Neuronal stem cell (in vitro differentiated cells): ENCODE results near the gene KIF26B.

ENCODE experiments used
- DNase-seq: peaks from one replicate; pipeline ENCODE4 v3.0.0-alpha.2; 2013; ENCODE audit warnings: low spot score
- H2AFZ ChIP-seq: one replicate; pipeline ENCODE4 v1.6.1; 2013; ENCODE audit warnings: mild to moderate bottlenecking, low read length, inconsistent platforms
- H2AK5ac ChIP-seq: 2 replicates; pipeline ENCODE4 v1.6.1; 2013; ENCODE audit warnings: low read depth, mild to moderate bottlenecking, inconsistent platforms, low read length, moderate library complexity, mixed read lengths
- H2BK120ac ChIP-seq: 2 replicates; pipeline ENCODE4 v1.6.1; 2013; ENCODE audit warnings: low read depth, mild to moderate bottlenecking, inconsistent platforms, low read length, moderate library complexity, mixed read lengths
- H2BK12ac ChIP-seq: one replicate; pipeline ENCODE4 v1.6.1; 2013; ENCODE audit warnings: low read length, inconsistent platforms
- H2BK15ac ChIP-seq: 2 replicates; pipeline ENCODE4 v1.6.1; 2013; ENCODE audit warnings: mild to moderate bottlenecking, low read length, inconsistent platforms, mixed read lengths
- H2BK5ac ChIP-seq: one replicate; pipeline ENCODE4 v1.6.1; 2013; ENCODE audit warnings: inconsistent platforms, mild to moderate bottlenecking, low read length, moderate library complexity
- H3K14ac ChIP-seq: one replicate; pipeline ENCODE4 v1.6.1; 2013; ENCODE audit warnings: low read length, inconsistent platforms
- H3K18ac ChIP-seq: 2 replicates; pipeline ENCODE4 v1.6.1; 2013; ENCODE audit warnings: low read length, inconsistent platforms
- H3K23ac ChIP-seq: 2 replicates; pipeline ENCODE4 v1.6.1; 2013; ENCODE audit warnings: low read depth, mild to moderate bottlenecking, mixed read lengths, low read length, inconsistent platforms; ENCODE audit not compliant: poor library complexity
- H3K27ac ChIP-seq: replicated peaks from 3 replicates; pipeline ENCODE4 v1.5.1; 2013; ENCODE audit warnings: low read length, inconsistent platforms
- H3K27me3 ChIP-seq, 3 experiments: 2 replicates each; pipeline ENCODE4 v1.6.1; 2013; ENCODE audit warnings: low read length in 3 of 3, mild to moderate bottlenecking in 2 of 3, inconsistent platforms in 1 of 3, low read depth in 1 of 3, mixed read lengths in 1 of 3, moderate library complexity in 1 of 3; ENCODE audit not compliant: control insufficient read depth in 3 of 3, insufficient read depth in 3 of 3
- H3K36me3 ChIP-seq, 2 donors: replicated peaks in 1 of 2; 2 replicates each; pipeline ENCODE4 v1.6.1; 2013; ENCODE audit warnings: low read length in 2 of 2; ENCODE audit not compliant: control insufficient read depth in 2 of 2, insufficient read depth in 2 of 2
- H3K4ac ChIP-seq: 2 replicates; pipeline ENCODE4 v1.6.1; 2013; ENCODE audit warnings: inconsistent platforms, mild to moderate bottlenecking, low read length, moderate library complexity
- H3K4me1 ChIP-seq, 2 donors: 1 replicate in 1 of 2; 2 replicates in 1 of 2; pipeline ENCODE4 v1.6.1; 2013; ENCODE audit warnings: low read length in 2 of 2, low read depth in 1 of 2; ENCODE audit not compliant: control insufficient read depth in 2 of 2, insufficient read depth in 1 of 2
- H3K4me2 ChIP-seq: one replicate; pipeline ENCODE4 v1.6.1; 2013; ENCODE audit warnings: mild to moderate bottlenecking, low read length, inconsistent platforms; ENCODE audit not compliant: insufficient read depth, poor library complexity, severe bottlenecking
- H3K4me3 ChIP-seq, 2 donors: 2 replicates each; pipeline ENCODE4 v1.5.1; 2013; ENCODE audit warnings: low read length in 2 of 2, mild to moderate bottlenecking in 2 of 2, inconsistent platforms in 1 of 2, moderate library complexity in 1 of 2
- H3K79me1 ChIP-seq: one replicate; pipeline ENCODE4 v1.6.1; 2013; ENCODE audit warnings: low read depth, mild to moderate bottlenecking, inconsistent platforms, low read length, moderate library complexity
- H3K9ac ChIP-seq: one replicate; pipeline ENCODE4 v1.6.1; 2013; ENCODE audit warnings: mild to moderate bottlenecking, low read depth, low read length, inconsistent platforms; ENCODE audit not compliant: poor library complexity
- H3K9me3 ChIP-seq, 2 donors: replicated peaks in 1 of 2; 2 replicates each; pipeline versions ENCODE3 to v1.6.1; 2013; ENCODE audit warnings: low read length in 2 of 2, mild to moderate bottlenecking in 2 of 2, inconsistent platforms in 1 of 2, low read depth in 1 of 2, mixed read lengths in 1 of 2, moderate library complexity in 1 of 2; ENCODE audit not compliant: control insufficient read depth in 2 of 2, insufficient read depth in 1 of 2
- H4K8ac ChIP-seq: one replicate; pipeline ENCODE4 v1.6.1; 2013; ENCODE audit warnings: low read depth, mild to moderate bottlenecking, inconsistent platforms, low read length, moderate library complexity
- H4K91ac ChIP-seq: one replicate; pipeline ENCODE4 v1.6.1; 2013; ENCODE audit warnings: low read length, low read depth, mild to moderate bottlenecking, inconsistent platforms; ENCODE audit not compliant: poor library complexity
- WGBS, 2 donors: extraction: QIAGEN DNeasy Blood & Tissue Kit; methylation state at CpG; one replicate each; pipeline ENCODE4 v1.1.7; 2013; ENCODE audit warnings: missing lambda C conversion rate in 2 of 2, mixed read lengths in 1 of 2; ENCODE audit not compliant: insufficient read length in 2 of 2, insufficient replicate concordance in 1 of 2; ENCODE audit errors: extremely low coverage in 2 of 2; 5-methylcytosine and 5-hydroxymethylcytosine counted together

KIF26B gene

DNA sequence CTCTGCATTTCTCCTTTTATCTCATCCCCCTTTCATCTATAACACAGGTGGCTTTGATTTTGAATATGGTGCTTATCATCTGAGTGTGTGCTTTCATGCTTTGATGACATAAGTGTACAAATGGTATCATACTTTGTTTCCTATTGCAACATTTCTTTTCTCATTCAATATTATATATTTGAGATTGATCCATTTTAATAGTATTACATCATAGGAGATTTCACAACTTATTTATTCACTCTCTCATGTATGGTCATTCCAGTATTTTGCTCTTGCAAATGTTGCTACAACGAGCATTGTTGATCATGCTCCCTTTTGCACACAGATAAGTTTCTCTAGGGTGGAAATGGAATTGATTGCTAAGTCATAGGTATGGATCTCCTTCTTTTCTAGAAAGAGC, 302.8 kb downstream of the KIF26B start:
- Histone ChIP-seq H3K4me3 (no peak overlapping the region), H2BK5ac (no peak overlapping the region)

DNA sequence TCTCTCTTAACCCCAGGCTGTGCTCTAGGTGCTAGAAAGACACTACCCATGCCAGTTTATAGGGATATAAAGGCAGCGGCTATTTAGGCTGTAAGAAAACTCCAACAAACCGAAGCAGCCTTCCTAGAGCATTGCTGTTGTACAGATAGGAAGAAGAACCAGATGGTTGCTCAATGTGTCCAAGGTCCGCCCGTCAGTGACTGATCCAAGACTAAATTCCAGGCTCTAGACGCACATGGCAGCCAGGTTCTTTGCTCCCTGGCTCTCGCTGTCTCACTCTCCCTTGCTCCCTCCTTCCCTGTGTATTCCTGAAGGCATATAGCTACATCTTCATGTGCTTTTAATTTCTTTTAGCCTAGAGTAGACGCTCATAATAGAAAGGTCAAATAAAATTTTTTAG, 303.4 kb downstream of the KIF26B start:
- H3K36me3 ChIP-seq: no peaks in the 10 kb centered on the region
- H3K27ac ChIP-seq: no peak overlapping the region
- H3K27me3 ChIP-seq: no peaks in the 10 kb centered on the region
- H2BK12ac ChIP-seq: no peak overlapping the region
- no peak overlapping the region for H3K14ac ChIP-seq
- no peak overlapping the region for H2BK5ac ChIP-seq
- no peak overlapping the region for H4K8ac ChIP-seq
- no peaks in the 10 kb centered on the region for H3K79me1 ChIP-seq
- no peak overlapping the region for H2BK15ac ChIP-seq
- no peak overlapping the region for H3K23ac ChIP-seq
- H2AK5ac ChIP-seq: no peak overlapping the region
- no peak overlapping the region for H3K4me2 ChIP-seq
- no peak overlapping the region for H4K91ac ChIP-seq
- peaks cover 0 to 4% of the 10 kb centered on the region in 2 donors for H3K9me3 ChIP-seq
- no peak overlapping the region for H3K9ac ChIP-seq
- peaks cover 0 to 2% of the 10 kb centered on the region in 2 donors for H3K4me1 ChIP-seq
- no peak for DNase-seq
- no peak overlapping the region for H2AFZ ChIP-seq
- no peak overlapping the region for H3K4me3 ChIP-seq
- no peak overlapping the region for H2BK120ac ChIP-seq
- no CpG with 5 or more reads among the region's 7 CpGs for WGBS, 2 donors
- H3K4ac ChIP-seq: no peak overlapping the region
- H3K18ac ChIP-seq: no peak overlapping the region

More for the DNA sequence above, 302.8 kb downstream of the KIF26B start:
- H2BK120ac ChIP-seq: no peak overlapping the region
- H4K8ac ChIP-seq: no peak overlapping the region
- no peak overlapping the region for H3K9ac ChIP-seq
- no peak overlapping the region for H4K91ac ChIP-seq
- no peak overlapping the region for H3K18ac ChIP-seq
- H3K36me3 ChIP-seq: no peaks in the 10 kb centered on the region
- no peaks in the 10 kb centered on the region for H3K27me3 ChIP-seq
- H3K27ac ChIP-seq: no peak overlapping the region
- peaks cover 0 to 5% of the 10 kb centered on the region in 2 donors for H3K9me3 ChIP-seq
- no peak overlapping the region for H3K4me2 ChIP-seq
- H3K4me1 ChIP-seq: peaks cover 0 to 2% of the 10 kb centered on the region in 2 donors
- no peak overlapping the region for H2AK5ac ChIP-seq
- H3K79me1 ChIP-seq: no peaks in the 10 kb centered on the region
- H3K23ac ChIP-seq: no peak overlapping the region
- WGBS, 2 donors: no CpG with 5 or more reads among the region's 1 CpG
- H2AFZ ChIP-seq: no peak overlapping the region
- no peak overlapping the region for H3K14ac ChIP-seq
- no peak overlapping the region for H2BK12ac ChIP-seq
- H2BK15ac ChIP-seq: no peak overlapping the region
- DNase-seq: no peak
- no peak overlapping the region for H3K4ac ChIP-seq

DNA sequence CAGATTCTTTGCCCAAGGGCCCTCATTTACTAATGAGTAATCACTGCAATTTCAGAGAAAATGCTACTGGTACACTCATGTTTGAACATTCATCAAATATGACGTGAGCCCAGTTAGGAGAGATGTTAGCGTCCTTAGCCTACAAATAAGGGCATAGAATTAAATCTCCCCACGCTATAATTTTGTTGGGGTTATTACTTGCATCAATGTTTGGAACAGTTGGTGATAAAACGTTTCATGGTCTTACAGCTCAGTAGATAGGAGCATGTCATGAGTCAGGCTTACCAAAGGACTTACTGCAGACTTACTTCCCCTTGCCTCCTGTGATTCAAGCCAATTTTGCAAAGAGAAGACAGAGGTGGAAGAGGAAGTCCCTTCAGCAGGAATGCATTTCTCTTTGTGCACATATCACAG, 304.0 kb downstream of the KIF26B start:
- no peak overlapping the region for H3K18ac ChIP-seq

DNA sequence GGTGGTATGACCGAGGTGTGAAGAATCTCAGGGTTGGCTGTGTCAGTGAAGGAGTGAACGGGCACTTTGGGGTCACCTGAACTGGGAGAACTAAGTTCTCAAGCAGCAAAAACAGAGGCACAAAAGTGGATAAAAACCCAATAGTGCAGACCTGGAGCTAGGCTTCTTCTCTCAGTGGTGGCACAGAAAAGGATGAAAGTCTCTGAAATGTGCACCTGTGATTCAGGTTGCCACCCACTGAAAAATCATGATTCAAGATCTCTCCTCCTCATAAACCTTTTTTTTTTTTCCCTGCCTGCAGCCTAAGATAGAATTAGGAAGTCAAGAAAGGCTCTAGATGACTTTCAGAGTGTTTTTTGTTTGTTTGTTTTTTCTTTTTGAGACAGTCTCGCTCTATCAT, 304.8 kb downstream of the KIF26B start:
- Histone ChIP-seq H2AFZ (no peak overlapping the region), H3K4ac (no peak overlapping the region), H4K91ac (no peak overlapping the region), H3K14ac (no peak overlapping the region), H3K9ac (no peak overlapping the region), H3K4me1 (peaks cover 0 to 2% of the 10 kb centered on the region in 2 donors), H3K4me2 (no peak overlapping the region), H3K27ac (no peak overlapping the region), H2BK5ac (no peak overlapping the region), H3K4me3 (no peak overlapping the region), H2BK120ac (no peak overlapping the region), H3K23ac (no peak overlapping the region), H3K18ac (no peak overlapping the region), H3K79me1 (no peaks in the 10 kb centered on the region), H4K8ac (no peak overlapping the region), H2BK15ac (no peak overlapping the region), H3K27me3 (no peaks in the 10 kb centered on the region), H3K9me3 (no peaks in the 10 kb centered on the region), H2BK12ac (no peak overlapping the region), H3K36me3 (no peaks in the 10 kb centered on the region), H2AK5ac (no peak overlapping the region)
- WGBS, 2 donors: no CpG with 5 or more reads among the region's 3 CpGs
- DNase-seq: no peak

More for the DNA sequence above, 304.0 kb downstream of the KIF26B start:
- Histone ChIP-seq H4K8ac (no peak overlapping the region), H3K4me2 (no peak overlapping the region), H3K9me3 (no peaks in the 10 kb centered on the region), H2BK12ac (no peak overlapping the region), H2AK5ac (no peak overlapping the region), H3K4me3 (no peak overlapping the region), H2BK15ac (no peak overlapping the region), H3K14ac (no peak overlapping the region), H2AFZ (no peak overlapping the region), H3K36me3 (no peaks in the 10 kb centered on the region), H3K23ac (no peak overlapping the region), H3K27ac (no peak overlapping the region), H3K4me1 (peaks cover 0 to 2% of the 10 kb centered on the region in 2 donors), H3K4ac (no peak overlapping the region), H2BK120ac (no peak overlapping the region), H3K79me1 (no peaks in the 10 kb centered on the region), H2BK5ac (no peak overlapping the region), H3K9ac (no peak overlapping the region), H4K91ac (no peak overlapping the region), H3K27me3 (no peaks in the 10 kb centered on the region)
- WGBS, 2 donors: no CpG with 5 or more reads among the region's 4 CpGs
- no peak for DNase-seq
